GM19452 (cell line): ENCODE data around the gene GIMAP1.
"Not testable (repeated sequence)": the region's sequence is repeated elsewhere in the genome, so short reads cannot be mapped to it uniquely, and the experiment has no call there.

Source experiments
- ATAC-seq: cut with Tn5 transposase; IDR thresholded peaks from one replicate; pipeline ENCODE4 v1.9.1; 2021; ENCODE audit not compliant: unreplicated experiment

GIMAP1 gene

GRCh38 chr7:150716368-150716767, at the start of gene GIMAP1:
Gene GIMAP1 (plus strand): TSS chr7:150716613. CDS start chr7:150719048, 2,435 bp downstream.
- no peak for ATAC-seq

- peak; percentile 78 for ATAC-seq
Measured at GRCh38 chr7:150668472-150668911, 47.9 kb upstream of the GIMAP1 start.

- ATAC-seq: no peak
Measured at GRCh38 chr7:150668977-150669376, 47.4 kb upstream of the GIMAP1 start.

GRCh38 chr7:150671798-150672585, 44.4 kb upstream of the GIMAP1 start:
- not testable (repeated sequence) for ATAC-seq

- no peak for ATAC-seq
Measured at GRCh38 chr7:150675714-150676113, 40.7 kb upstream of the GIMAP1 start.

- not testable (repeated sequence) for ATAC-seq
Measured at GRCh38 chr7:150676276-150676675, 40.1 kb upstream of the GIMAP1 start.

- ATAC-seq: not testable (repeated sequence)
Measured at GRCh38 chr7:150676854-150677253, 39.6 kb upstream of the GIMAP1 start.

GRCh38 chr7:150678601-150679000, 37.8 kb upstream of the GIMAP1 start:
- not testable (repeated sequence) for ATAC-seq

- not testable (repeated sequence) for ATAC-seq
Measured at GRCh38 chr7:150680364-150680763, 36.0 kb upstream of the GIMAP1 start.

- peak; percentile 96 for ATAC-seq
Measured at GRCh38 chr7:150685219-150686029, 31.0 kb upstream of the GIMAP1 start, which contains the start of gene GIMAP2. Gene GIMAP2 (plus strand): TSS chr7:150685706. CDS start chr7:150687060, 1,354 bp downstream.

GRCh38 chr7:150686030-150686631, 30.3 kb upstream of the GIMAP1 start:
- ATAC-seq: peak; percentile 43

GRCh38 chr7:150688630-150689029, 27.8 kb upstream of the GIMAP1 start:
- no peak for ATAC-seq

- ATAC-seq: no peak
Measured at GRCh38 chr7:150695654-150696053, 20.8 kb upstream of the GIMAP1 start.

GRCh38 chr7:150703209-150703608, 13.2 kb upstream of the GIMAP1 start:
- no peak for ATAC-seq

- no peak for ATAC-seq
Measured at GRCh38 chr7:150715293-150715692, 1.1 kb upstream of the GIMAP1 start.

GRCh38 chr7:150715738-150716137, 675 bp upstream of the GIMAP1 start:
- ATAC-seq: no peak

GRCh38 chr7:150716939-150717338, 526 bp downstream of the GIMAP1 start:
- no peak for ATAC-seq

- ATAC-seq: no peak
Measured at GRCh38 chr7:150717814-150718420, 1.5 kb downstream of the GIMAP1 start.

- no peak for ATAC-seq
Measured at GRCh38 chr7:150719436-150719835, 3.0 kb downstream of the GIMAP1 start.

- no peak for ATAC-seq
Measured at GRCh38 chr7:150719960-150720891, 3.8 kb downstream of the GIMAP1 start.
